ENCODE data around the gene PEX3. TPM values are rescaled to one million over a fixed set of nuclear protein-coding genes. Genes with fewer than 3 reads are reported as not detected.
"Not testable (repeated sequence)": the region's sequence is repeated elsewhere in the genome, so short reads cannot be mapped to it uniquely, and the experiment has no call there.

PEX3 gene
- polyA plus RNA-seq, 6 donors from 2014 or later, result 19.5 to 36.4 (median 27.0) TPM

GRCh38 chr6:143427109-143427817 lies 23.3 kb upstream of the PEX3 start:
- Mint-ChIP-seq H3K4me1 (peaks cover 0 to 3% (median 0%) of the 10 kb centered on the region in 3 donors), H3K27ac (peak overlapping the region in 1 of 6 donors; percentile 27), H3K9me3 (no peaks in the 10 kb centered on the region), H3K4me3 (no peak overlapping the region), H3K27me3 (no peaks in the 10 kb centered on the region), H3K36me3 (no peaks in the 10 kb centered on the region)
- ATAC-seq (ENCODE audit: low read depth in 2 of 2), result peak; percentile 99 to 100
- peak; percentile 56 for DNase-seq

GRCh38 chr6:143429970-143430369 lies 20.6 kb upstream of the PEX3 start:
- ATAC-seq (ENCODE audit: low read depth in 2 of 2) (no peak), DNase-seq (no peak)
- no peaks in the 10 kb centered on the region for H3K9me3 Mint-ChIP-seq
- peak overlapping the region in 1 of 6 donors; percentile 39 for H3K27ac Mint-ChIP-seq
- peaks cover 0 to 3% (median 0%) of the 10 kb centered on the region in 3 donors for H3K4me1 Mint-ChIP-seq
- H3K36me3 Mint-ChIP-seq, result no peaks in the 10 kb centered on the region
- no peaks in the 10 kb centered on the region for H3K27me3 Mint-ChIP-seq
- H3K4me3 Mint-ChIP-seq, result no peak overlapping the region

GRCh38 chr6:143431226-143431625 lies 19.4 kb upstream of the PEX3 start:
- H3K4me3 Mint-ChIP-seq, result no peak overlapping the region
- peaks cover 0 to 3% (median 0%) of the 10 kb centered on the region in 3 donors for H3K4me1 Mint-ChIP-seq
- DNase-seq (no peak), ATAC-seq (ENCODE audit: low read depth in 2 of 2) (no peak)
- H3K9me3 Mint-ChIP-seq, result no peaks in the 10 kb centered on the region
- H3K27me3 Mint-ChIP-seq, result no peaks in the 10 kb centered on the region
- H3K27ac Mint-ChIP-seq, result no peak overlapping the region
- peaks cover 0 to under 1% of the 10 kb centered on the region in 2 donors for H3K36me3 Mint-ChIP-seq

GRCh38 chr6:143432588-143432987 lies 18.0 kb upstream of the PEX3 start:
- H3K9me3 Mint-ChIP-seq, result no peaks in the 10 kb centered on the region
- H3K4me3 Mint-ChIP-seq, result no peak overlapping the region
- ATAC-seq (ENCODE audit: low read depth in 2 of 2), result no peak
- H3K27ac Mint-ChIP-seq, result no peak overlapping the region
- H3K4me1 Mint-ChIP-seq, result no peaks in the 10 kb centered on the region
- H3K27me3 Mint-ChIP-seq, result no peaks in the 10 kb centered on the region
- peaks cover 0 to 4% of the 10 kb centered on the region in 2 donors for H3K36me3 Mint-ChIP-seq
- no peak for DNase-seq

GRCh38 chr6:143441010-143441409 lies 9.6 kb upstream of the PEX3 start:
- DNase-seq (no peak), ATAC-seq (ENCODE audit: low read depth in 2 of 2) (no peak)
- Mint-ChIP-seq H3K27me3 (no peaks in the 10 kb centered on the region), H3K9me3 (peaks cover 0 to 6% (median 0%) of the 10 kb centered on the region in 7 donors), H3K36me3 (peaks cover 10 to 15% of the 10 kb centered on the region in 2 donors), H3K4me1 (peaks cover 0 to 3% (median 0%) of the 10 kb centered on the region in 3 donors), H3K27ac (no peak overlapping the region), H3K4me3 (no peak overlapping the region)

GRCh38 chr6:143441680-143442545 lies 8.7 kb upstream of the PEX3 start:
- peaks cover 0 to 6% (median 0%) of the 10 kb centered on the region in 7 donors for H3K9me3 Mint-ChIP-seq
- no peak overlapping the region for H3K4me3 Mint-ChIP-seq
- H3K4me1 Mint-ChIP-seq, result peaks cover 0 to 3% (median 0%) of the 10 kb centered on the region in 3 donors
- H3K27me3 Mint-ChIP-seq, result no peaks in the 10 kb centered on the region
- no peak for DNase-seq
- no peak overlapping the region for H3K27ac Mint-ChIP-seq
- ATAC-seq (ENCODE audit: low read depth in 2 of 2), result no peak
- H3K36me3 Mint-ChIP-seq, result peaks cover 10 to 11% of the 10 kb centered on the region in 2 donors

- peaks cover 0 to 6% (median 0%) of the 10 kb centered on the region in 7 donors for H3K9me3 Mint-ChIP-seq
- no peak overlapping the region for H3K4me3 Mint-ChIP-seq
- peak overlapping the region in 1 of 6 donors; percentile 1 for H3K27ac Mint-ChIP-seq
- no peaks in the 10 kb centered on the region for H3K27me3 Mint-ChIP-seq
- peaks cover 0 to 3% (median 0%) of the 10 kb centered on the region in 3 donors for H3K4me1 Mint-ChIP-seq
- peaks cover 10 to 11% of the 10 kb centered on the region in 2 donors for H3K36me3 Mint-ChIP-seq
- DNase-seq (no peak), ATAC-seq (ENCODE audit: low read depth in 2 of 2) (no peak)
Observed at GRCh38 chr6:143443096-143443495, 7.5 kb upstream of the PEX3 start.

- H3K36me3 Mint-ChIP-seq; ATAC-seq (ENCODE audit: low read depth in 2 of 2); H3K4me3 Mint-ChIP-seq; H3K9me3 Mint-ChIP-seq; H3K27me3 Mint-ChIP-seq; DNase-seq; H3K27ac Mint-ChIP-seq: not testable (repeated sequence)
- H3K4me1 Mint-ChIP-seq, result peaks cover 12 to 29% (median 25%) of the 10 kb centered on the region in 3 donors
Observed at GRCh38 chr6:143447865-143448264, 2.7 kb upstream of the PEX3 start.

- Mint-ChIP-seq H3K9me3 (no peaks in the 10 kb centered on the region), H3K4me3 (peak overlapping the region; percentile 5 to 100 (median 100)), H3K27me3 (no peaks in the 10 kb centered on the region), H3K27ac (peak overlapping the region in 3 of 6 donors; percentile 71 to 98 (median 95)), H3K36me3 (no peaks in the 10 kb centered on the region), H3K4me1 (peaks cover 20 to 29% (median 25%) of the 10 kb centered on the region in 3 donors)
- DNase-seq (no peak), ATAC-seq (ENCODE audit: low read depth in 2 of 2) (no peak)
Observed at GRCh38 chr6:143449082-143449713, 1.4 kb upstream of the PEX3 start.

GRCh38 chr6:143449714-143450452 lies 722 bp upstream of the PEX3 start:
- H3K27ac Mint-ChIP-seq, result peak overlapping the region; percentile 80 to 99 (median 98)
- H3K36me3 Mint-ChIP-seq, result peaks cover 0 to 4% of the 10 kb centered on the region in 2 donors
- DNase-seq (peak; percentile 40), ATAC-seq (ENCODE audit: low read depth in 2 of 2) (peak in 1 of 2 donors; percentile 5)
- no peaks in the 10 kb centered on the region for H3K27me3 Mint-ChIP-seq
- H3K9me3 Mint-ChIP-seq, result no peaks in the 10 kb centered on the region
- peaks cover 26 to 29% (median 29%) of the 10 kb centered on the region in 3 donors for H3K4me1 Mint-ChIP-seq
- H3K4me3 Mint-ChIP-seq, result peak overlapping the region; percentile 97 to 100 (median 100)

GRCh38 chr6:143451531-143451930 lies 926 bp downstream of the PEX3 start:
- Mint-ChIP-seq H3K27me3 (no peaks in the 10 kb centered on the region), H3K36me3 (peaks cover 0 to 4% of the 10 kb centered on the region in 2 donors), H3K4me3 (peak overlapping the region; percentile 97 to 100 (median 100)), H3K4me1 (peaks cover 30 to 35% (median 31%) of the 10 kb centered on the region in 3 donors), H3K9me3 (no peaks in the 10 kb centered on the region), H3K27ac (peak overlapping the region; percentile 95 to 99 (median 98))
- ATAC-seq (ENCODE audit: low read depth in 2 of 2), result no peak
- no peak for DNase-seq

- Mint-ChIP-seq H3K27ac (no peak overlapping the region), H3K4me1 (peaks cover 7 to 21% (median 16%) of the 10 kb centered on the region in 3 donors), H3K27me3 (no peaks in the 10 kb centered on the region), H3K9me3 (no peaks in the 10 kb centered on the region), H3K36me3 (peaks cover 18 to 26% of the 10 kb centered on the region in 2 donors), H3K4me3 (no peak overlapping the region)
- ATAC-seq (ENCODE audit: low read depth in 2 of 2) (no peak), DNase-seq (no peak)
Observed at GRCh38 chr6:143457563-143458359, 7.2 kb downstream of the PEX3 start.

Data from naive B cell (primary cell).